ENCODE measurements around the gene TNFAIP1. TPM values are rescaled to one million over a fixed set of nuclear protein-coding genes. Genes with fewer than 3 reads are reported as not detected.

The TNFAIP1 gene
- total RNA-seq, 1 experiment from 2014 or later: 21.8 TPM

- no peak overlapping the region for H3K4ac ChIP-seq (ENCODE audit: low read depth, low read length)
- peaks cover 26 to 28% of the 10 kb centered on the region in 2 experiments for H3K4me1 Mint-ChIP-seq
- peak; percentile 5 for DNase-seq
- H3K14ac ChIP-seq (ENCODE audit: insufficient read depth, low read length): no peak overlapping the region
- peaks cover 6% of the 10 kb centered on the region for H3K4me1 ChIP-seq (ENCODE audit: insufficient read depth, low read length)
- H2BK12ac ChIP-seq (ENCODE audit: insufficient read length, low read depth, low read length): no peak overlapping the region
- no peak overlapping the region for H2BK5ac ChIP-seq (ENCODE audit: insufficient read length, low read length)
- no peaks in the 10 kb centered on the region for H3K9me3 Mint-ChIP-seq
- H3K9ac ChIP-seq (ENCODE audit: extremely low read depth, insufficient read length, low read length): no peak overlapping the region
- H2AFZ ChIP-seq (ENCODE audit: low read length): no peak overlapping the region
- H4K8ac ChIP-seq (replicated peaks; ENCODE audit: insufficient read length, low read depth, low read length): no peak overlapping the region
- no peak overlapping the region for H3K56ac ChIP-seq (ENCODE audit: insufficient read length, low read depth, low read length)
- H3K79me2 ChIP-seq (ENCODE audit: insufficient read depth, low read length): peaks cover 46% of the 10 kb centered on the region
- no peak overlapping the region for H3K4me3 Mint-ChIP-seq
- H2BK15ac ChIP-seq (ENCODE audit: low read depth, low read length): no peak overlapping the region
- no CpG with 5 or more reads among the region's 5 CpGs for WGBS (ENCODE audit: extremely low coverage, insufficient read length, low lambda C conversion rate)
- H3K27me3 ChIP-seq (ENCODE audit: insufficient read depth, low read length): no peaks in the 10 kb centered on the region
- peaks cover 9% of the 10 kb centered on the region for H3K79me1 ChIP-seq (ENCODE audit: insufficient read depth, low read depth, low read length, poor library complexity, severe bottlenecking)
- peaks cover 3% of the 10 kb centered on the region for H4K20me1 ChIP-seq (ENCODE audit: control insufficient read depth, insufficient read depth, insufficient read length)
- no peak overlapping the region for H3K27ac ChIP-seq (ENCODE audit: insufficient read length, low read depth, low read length)
- H3K23ac ChIP-seq (ENCODE audit: insufficient read length, low read depth, low read length): no peak overlapping the region
- H2BK20ac ChIP-seq (ENCODE audit: low read depth, low read length, poor library complexity, severe bottlenecking): no peak overlapping the region
- no peaks in the 10 kb centered on the region for H3K9me3 ChIP-seq (ENCODE audit: control insufficient read depth, low read depth, low read length)
- H3K4me2 ChIP-seq (ENCODE audit: insufficient read depth, insufficient read length, low read length): no peak overlapping the region
- H2AK5ac ChIP-seq (ENCODE audit: insufficient read length, low read length): no peak overlapping the region
- H4K5ac ChIP-seq (ENCODE audit: insufficient read length, low read depth, low read length): no peak overlapping the region
- no peak overlapping the region for H4K91ac ChIP-seq (ENCODE audit: insufficient read length, low read depth, low read length)
- H2BK120ac ChIP-seq (ENCODE audit: low read depth, low read length, poor library complexity, severe bottlenecking): no peak overlapping the region
- H3K36me3 Mint-ChIP-seq (ENCODE audit: insufficient read depth in 1 of 3, low read depth in 3 of 3): peaks cover 35 to 65% (median 60%) of the 10 kb centered on the region in 3 experiments; a peak in 6 of 7 replicates
- H3T11ph ChIP-seq (ENCODE audit: low read length): no peak overlapping the region
- TF ChIP-seq, protein P1, sequence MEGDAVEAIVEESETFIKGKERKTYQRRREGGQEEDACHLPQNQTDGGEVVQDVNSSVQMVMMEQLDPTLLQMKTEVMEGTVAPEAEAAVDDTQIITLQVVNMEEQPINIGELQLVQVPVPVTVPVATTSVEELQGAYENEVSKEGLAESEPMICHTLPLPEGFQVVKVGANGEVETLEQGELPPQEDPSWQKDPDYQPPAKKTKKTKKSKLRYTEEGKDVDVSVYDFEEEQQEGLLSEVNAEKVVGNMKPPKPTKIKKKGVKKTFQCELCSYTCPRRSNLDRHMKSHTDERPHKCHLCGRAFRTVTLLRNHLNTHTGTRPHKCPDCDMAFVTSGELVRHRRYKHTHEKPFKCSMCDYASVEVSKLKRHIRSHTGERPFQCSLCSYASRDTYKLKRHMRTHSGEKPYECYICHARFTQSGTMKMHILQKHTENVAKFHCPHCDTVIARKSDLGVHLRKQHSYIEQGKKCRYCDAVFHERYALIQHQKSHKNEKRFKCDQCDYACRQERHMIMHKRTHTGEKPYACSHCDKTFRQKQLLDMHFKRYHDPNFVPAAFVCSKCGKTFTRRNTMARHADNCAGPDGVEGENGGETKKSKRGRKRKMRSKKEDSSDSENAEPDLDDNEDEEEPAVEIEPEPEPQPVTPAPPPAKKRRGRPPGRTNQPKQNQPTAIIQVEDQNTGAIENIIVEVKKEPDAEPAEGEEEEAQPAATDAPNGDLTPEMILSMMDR (conservative IDR thresholded peaks at IDR 0.05): no peak
- no peaks in the 10 kb centered on the region for H3K27me3 Mint-ChIP-seq (ENCODE audit: low read depth)
- peak overlapping the region in 2 of 3 experiments; percentile 10 to 22; a peak in 2 of 7 replicates for H3K27ac Mint-ChIP-seq
- H3K23me2 ChIP-seq (ENCODE audit: insufficient read length, low read depth, low read length, poor library complexity, severe bottlenecking): peaks cover 6% of the 10 kb centered on the region
- no peak overlapping the region for H3K18ac ChIP-seq (ENCODE audit: insufficient read length, low read depth, low read length)
Observed at GRCh38 chr17:28325211-28325610, 10.3 kb upstream of the TNFAIP1 start.
